Fibroblast of the aortic adventitia (primary cell): ENCODE results near the gene SERINC5. TPM values are rescaled to one million over a fixed set of nuclear protein-coding genes. Genes with fewer than 3 reads are reported as not detected.

Source experiments
- DNase-seq: peaks from one replicate; pipeline ENCODE4 v3.0.0-alpha.2; 2010; ENCODE audit warnings: low read depth
- H3K4me3 ChIP-seq: 2 replicates; pipeline ENCODE4 v1.5.1; 2011; ENCODE audit warnings: low read depth, mild to moderate bottlenecking, control low read depth, low read length, moderate library complexity
- CTCF ChIP-seq: IDR thresholded peaks from 2 replicates; pipeline ENCODE4 v1.5.1; 2011; ENCODE audit warnings: mild to moderate bottlenecking, low read length, control low read depth, inconsistent platforms; ENCODE audit not compliant: insufficient read depth
- total RNA-seq: library from RNA; depleted of rRNA; stranded (reverse); fragments of >200 nt; gene quantifications from 2 replicates; pipeline ENCODE4 v1.2.3, GENCODE V29; 2012; ENCODE audit warnings: low replicate concordance

The SERINC5 gene
- total RNA-seq, 1 donor = 17.1 TPM

- DNase-seq = peak; percentile 59
- H3K4me3 ChIP-seq = peak overlapping the region; percentile 85
- TF ChIP-seq CTCF = no peak
These were observed 427 bp downstream of the SERINC5 start for GRCh38 chr5:80255431-80255810.

GRCh38 chr5:80254767-80255430 lies 949 bp downstream of the SERINC5 start:
- H3K4me3 ChIP-seq = peak overlapping the region; percentile 85
- no peak for TF ChIP-seq CTCF
- peak; percentile 35 for DNase-seq

GRCh38 chr5:80251636-80252035 lies 4.2 kb downstream of the SERINC5 start:
- no peak overlapping the region for H3K4me3 ChIP-seq
- TF ChIP-seq CTCF = no peak
- DNase-seq = no peak

GRCh38 chr5:80250801-80251200 lies 5.0 kb downstream of the SERINC5 start:
- no peak overlapping the region for H3K4me3 ChIP-seq
- TF ChIP-seq CTCF = no peak
- no peak for DNase-seq

GRCh38 chr5:80249901-80250300 lies 5.9 kb downstream of the SERINC5 start:
- no peak overlapping the region for H3K4me3 ChIP-seq
- no peak for TF ChIP-seq CTCF
- DNase-seq = peak; percentile 12

- H3K4me3 ChIP-seq = no peak overlapping the region
- no peak for TF ChIP-seq CTCF
- DNase-seq = no peak
These were observed 7.5 kb downstream of the SERINC5 start for GRCh38 chr5:80248378-80248777.
